Endothelial cell of umbilical vein (primary cell): ENCODE results near the gene DEFB113. TPM values are rescaled to one million over a fixed set of nuclear protein-coding genes. Genes with fewer than 3 reads are reported as not detected.

Source experiments
- BruUV-seq: library from RNA; stranded (reverse); fragments of 400-500 nt; replicated peaks from 2 replicates; lab custom pipeline; 2021; lab: Mats Ljungman, UMichigan
- CTCF ChIA-PET: fragments of 300-600, 350-600 bp; sonication (Branson Sonifier 250); formaldehyde crosslinking; loops from one replicate; lab custom pipeline; 2021; ENCODE audit warnings: antibody characterized with exemption, inconsistent platforms; lab: Charles Lee
- POLR2A ChIA-PET: fragments of 300-600, 350-600 bp; sonication (Branson Sonifier 250); formaldehyde crosslinking; loops from one replicate; lab custom pipeline; 2021; ENCODE audit warnings: antibody characterized with exemption, inconsistent platforms; lab: Charles Lee
- DNase-seq: peaks from one replicate; pipeline ENCODE4 v3.0.0-alpha.2; 2011; ENCODE audit warnings: low read depth, low spot score
- FAIRE-seq: peaks from 2 replicates; lab custom pipeline; 2011; peaks lifted over from hg19 to GRCh38; lab: Jason Lieb, UNC
- H2AFZ ChIP-seq: 2 replicates; pipeline ENCODE4 v1.6.0; 2012; ENCODE audit warnings: low read depth, low read length, control low read depth, inconsistent platforms
- H3K27ac ChIP-seq: 2 replicates; pipeline ENCODE4 v1.5.1; 2011; ENCODE audit warnings: low read depth, mild to moderate bottlenecking, control low read depth, low read length, moderate library complexity; ENCODE audit not compliant: insufficient read depth
- H3K27me3 ChIP-seq, 2 experiments: 2 replicates each; pipeline versions ENCODE4 v1.6.0 to v1.6.1; 2011; ENCODE audit warnings: low read length in 2 of 2, mixed read lengths in 1 of 2; ENCODE audit not compliant: control insufficient read depth in 2 of 2, insufficient read depth in 2 of 2
- H3K36me3 ChIP-seq, 2 experiments: 2 replicates in 1 of 2; 3 replicates in 1 of 2; pipeline ENCODE4 v1.5.1; 2011; ENCODE audit warnings: low read length in 2 of 2, mild to moderate bottlenecking in 1 of 2, moderate library complexity in 1 of 2; ENCODE audit not compliant: control insufficient read depth in 2 of 2, insufficient read depth in 2 of 2; ENCODE audit errors: extremely low read depth in 1 of 2
- H3K4me1 ChIP-seq: 3 replicates; pipeline ENCODE4 v1.5.1; 2011; ENCODE audit warnings: mild to moderate bottlenecking, low read length; ENCODE audit not compliant: control insufficient read depth, insufficient read depth; ENCODE audit errors: extremely low read depth
- H3K4me2 ChIP-seq: 2 replicates; pipeline ENCODE4 v1.6.1; 2011; ENCODE audit warnings: low read length, control low read depth, mixed read lengths; ENCODE audit not compliant: insufficient read depth
- H3K4me3 ChIP-seq, 3 experiments: fragments of 200-600 bp in 1 of 3; sonication (generic), shearing (Covaris generic) in 1 of 3; replicated peaks in 1 of 3; 2 replicates each; pipeline ENCODE4 v1.5.1; 2011 to 2016; ENCODE audit warnings: control low read depth in 3 of 3, low read length in 3 of 3, mild to moderate bottlenecking in 2 of 3, inconsistent platforms in 1 of 3, low read depth in 1 of 3, moderate library complexity in 1 of 3; ENCODE audit not compliant: insufficient read depth in 1 of 3
- H3K79me2 ChIP-seq: 2 replicates; pipeline ENCODE4 v1.6.0; 2012; ENCODE audit warnings: low read length, inconsistent platforms; ENCODE audit not compliant: control insufficient read depth, insufficient read depth
- H3K9ac ChIP-seq: replicated peaks from 2 replicates; pipeline ENCODE3; 2011; ENCODE audit warnings: low read length, control low read depth; ENCODE audit not compliant: insufficient read depth; ENCODE audit errors: extremely low read depth
- H3K9me1 ChIP-seq: replicated peaks from 3 replicates; pipeline ENCODE4 v1.6.0; 2011; ENCODE audit warnings: mild to moderate bottlenecking, low read length; ENCODE audit not compliant: control insufficient read depth, insufficient read depth; ENCODE audit errors: extremely low read depth
- H3K9me3 ChIP-seq: replicated peaks from 2 replicates; pipeline ENCODE4 v1.5.1; 2012; ENCODE audit warnings: low read length, inconsistent platforms; ENCODE audit not compliant: control insufficient read depth, insufficient read depth
- H4K20me1 ChIP-seq: replicated peaks from 2 replicates; pipeline ENCODE3; 2011; ENCODE audit warnings: mild to moderate bottlenecking, low read length; ENCODE audit not compliant: control insufficient read depth, insufficient read depth; ENCODE audit errors: extremely low read depth
- EZH2 ChIP-seq: IDR thresholded peaks from 2 replicates; pipeline ENCODE4 v1.6.1; 2012; ENCODE audit warnings: borderline replicate concordance, low read depth, mild to moderate bottlenecking, moderate library complexity, low read length, inconsistent platforms; ENCODE audit not compliant: severe bottlenecking
- FOS ChIP-seq: IDR thresholded peaks from 2 replicates; pipeline ENCODE4 v1.6.1; 2011; ENCODE audit warnings: mild to moderate bottlenecking, low read length, moderate library complexity, borderline replicate concordance; ENCODE audit not compliant: insufficient read depth
- GATA2 ChIP-seq: IDR thresholded peaks from 2 replicates; pipeline ENCODE4 v1.7.0; 2011; ENCODE audit warnings: low read depth, mild to moderate bottlenecking, moderate library complexity, mixed read lengths, low read length; ENCODE audit not compliant: insufficient read length, insufficient read depth
- JUN ChIP-seq: IDR thresholded peaks from 2 replicates; pipeline ENCODE4 v1.6.1; 2011; ENCODE audit warnings: borderline replicate concordance, low read depth; ENCODE audit not compliant: insufficient read length, insufficient read depth
- MYC ChIP-seq: IDR thresholded peaks from one replicate; pipeline ENCODE4 v1.6.1; 2011; ENCODE audit warnings: mild to moderate bottlenecking, low read depth, low read length
- POLR2A ChIP-seq: IDR thresholded peaks from 2 replicates; pipeline ENCODE4 v1.6.1; 2012; ENCODE audit warnings: low read depth, mild to moderate bottlenecking, control low read depth, low read length
- POLR2AphosphoS5 ChIP-seq: IDR thresholded peaks from 2 replicates; pipeline ENCODE4 v1.6.1; 2012; ENCODE audit warnings: low read depth, mild to moderate bottlenecking, control low read depth, low read length, moderate library complexity; ENCODE audit not compliant: insufficient read depth
- dilution Hi-C: fragments of 300-500 bp; cut with MboI; formaldehyde crosslinking; loops from one replicate; pipeline ENCODE4 v1.15.0; 2019; ENCODE audit warnings: low sequenced_read_pairs; ENCODE audit not compliant: extremely low pct_ligation_motif_present
- intact Hi-C: fragments of 100-400 bp; cut with micrococcal nuclease; formaldehyde crosslinking; loops from one replicate; pipeline ENCODE4 v1.10.0; 2022
- polyA plus RNA-seq, 4 experiments: library from polyadenylated mRNA; depleted of rRNA in 3 of 4; stranded (reverse) in 3 of 4; unstranded in 1 of 4; fragments of >200 nt; gene quantifications; 2 replicates each; pipeline versions ENCODE4 v1.2.1 to v1.2.3, GENCODE V29; 2011 to 2012; ENCODE audit warnings: missing spikeins in 1 of 4
- total RNA-seq: library from RNA; stranded (reverse); gene quantifications from 2 replicates; pipeline ENCODE4 v1.2.3, GENCODE V29; 2021
- TF ChIP-seq, protein P1 (sequence below), 2 donors: IDR thresholded peaks; 1 replicate in 1 of 2; 2 replicates in 1 of 2; pipeline ENCODE4 v1.5.1; 2011; ENCODE audit warnings: low read length in 2 of 2, mild to moderate bottlenecking in 2 of 2, moderate library complexity in 2 of 2, control low read depth in 1 of 2, inconsistent platforms in 1 of 2, low read depth in 1 of 2; ENCODE audit not compliant: insufficient read depth in 1 of 2; ENCODE audit errors: extremely low read depth in 1 of 2
- TF ChIP-seq, protein P2 (sequence below): IDR thresholded peaks from 2 replicates; pipeline ENCODE4 v1.6.1; 2011; ENCODE audit not compliant: insufficient read depth, insufficient read length

Gene DEFB113
- total and polyA plus RNA-seq, 2 donors (not counting 3 experiments of a cell fraction or from before 2014, with no cell fraction given), result not detected

- CTCF ChIA-PET, result no interaction called here
- intact Hi-C loops (no loop called here), dilution Hi-C loops (no loop called here)
- no peak overlapping the region for H3K4me2 ChIP-seq
- no peaks in the 10 kb centered on the region for H3K36me3 ChIP-seq
- no peak overlapping the region for H3K27ac ChIP-seq
- no peak for FAIRE-seq
- no peak overlapping the region for H3K4me3 ChIP-seq
- no TSS peak for BruUV-seq
- no peak overlapping the region for H2AFZ ChIP-seq
- H3K27me3 ChIP-seq, result no peaks in the 10 kb centered on the region
- H4K20me1 ChIP-seq, result no peaks in the 10 kb centered on the region
- no peak for DNase-seq
- H3K79me2 ChIP-seq, result no peaks in the 10 kb centered on the region
- no peaks in the 10 kb centered on the region for H3K4me1 ChIP-seq
- TF ChIP-seq, protein P1, sequence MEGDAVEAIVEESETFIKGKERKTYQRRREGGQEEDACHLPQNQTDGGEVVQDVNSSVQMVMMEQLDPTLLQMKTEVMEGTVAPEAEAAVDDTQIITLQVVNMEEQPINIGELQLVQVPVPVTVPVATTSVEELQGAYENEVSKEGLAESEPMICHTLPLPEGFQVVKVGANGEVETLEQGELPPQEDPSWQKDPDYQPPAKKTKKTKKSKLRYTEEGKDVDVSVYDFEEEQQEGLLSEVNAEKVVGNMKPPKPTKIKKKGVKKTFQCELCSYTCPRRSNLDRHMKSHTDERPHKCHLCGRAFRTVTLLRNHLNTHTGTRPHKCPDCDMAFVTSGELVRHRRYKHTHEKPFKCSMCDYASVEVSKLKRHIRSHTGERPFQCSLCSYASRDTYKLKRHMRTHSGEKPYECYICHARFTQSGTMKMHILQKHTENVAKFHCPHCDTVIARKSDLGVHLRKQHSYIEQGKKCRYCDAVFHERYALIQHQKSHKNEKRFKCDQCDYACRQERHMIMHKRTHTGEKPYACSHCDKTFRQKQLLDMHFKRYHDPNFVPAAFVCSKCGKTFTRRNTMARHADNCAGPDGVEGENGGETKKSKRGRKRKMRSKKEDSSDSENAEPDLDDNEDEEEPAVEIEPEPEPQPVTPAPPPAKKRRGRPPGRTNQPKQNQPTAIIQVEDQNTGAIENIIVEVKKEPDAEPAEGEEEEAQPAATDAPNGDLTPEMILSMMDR (IDR thresholded peaks at IDR 0.05; ENCODE audit: extremely low read depth in 1 of 2, insufficient read depth in 1 of 2, low read depth in 1 of 2, low read length in 2 of 2), result no peak
- TF ChIP-seq POLR2A, result no peak
- TF ChIP-seq FOS, result no peak
- no peak for TF ChIP-seq EZH2
- TF ChIP-seq MYC, result no peak
- no peak for TF ChIP-seq POLR2AphosphoS5
- TF ChIP-seq, protein P2, sequence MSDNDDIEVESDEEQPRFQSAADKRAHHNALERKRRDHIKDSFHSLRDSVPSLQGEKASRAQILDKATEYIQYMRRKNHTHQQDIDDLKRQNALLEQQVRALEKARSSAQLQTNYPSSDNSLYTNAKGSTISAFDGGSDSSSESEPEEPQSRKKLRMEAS, result no peak
- no peak for TF ChIP-seq GATA2
- TF ChIP-seq JUN, result no peak
- POLR2A ChIA-PET, result no interaction called here
- no peak overlapping the region for H3K9ac ChIP-seq
- H3K9me1 ChIP-seq, result no peaks in the 10 kb centered on the region
- H3K9me3 ChIP-seq, result peaks cover 2% of the 10 kb centered on the region
These were observed 17.5 kb downstream of the DEFB113 start for GRCh38 chr6:49951926-49952325.
